Stimulated activated naive CD4-positive, alpha-beta T cell treated with Interleukin-2 at 50 U/mL for 16 hours (primary cell): ENCODE measurements around the gene ZMYND8.
"Not testable (repeated sequence)": the region's sequence is repeated elsewhere in the genome, so short reads cannot be mapped to it uniquely, and the experiment has no call there.

Experiments
- DNase-seq: peaks from one replicate; lab custom pipeline; 2025; lab: John Stamatoyannopoulos, UW

ZMYND8 gene

GRCh38 chr20:47224300-47224791 lies 132.2 kb downstream of the ZMYND8 start:
- no peak for DNase-seq

GRCh38 chr20:47223896-47224295 lies 132.6 kb downstream of the ZMYND8 start:
- DNase-seq: no peak

GRCh38 chr20:47222468-47223119 lies 133.9 kb downstream of the ZMYND8 start:
- no peak for DNase-seq

- DNase-seq: no peak
These were observed 135.4 kb downstream of the ZMYND8 start for GRCh38 chr20:47221036-47221625.

GRCh38 chr20:47220161-47220582 lies 136.3 kb downstream of the ZMYND8 start:
- peak; percentile 28 for DNase-seq

- no peak for DNase-seq
These were observed 138.7 kb downstream of the ZMYND8 start for GRCh38 chr20:47217482-47218446.

DNA sequence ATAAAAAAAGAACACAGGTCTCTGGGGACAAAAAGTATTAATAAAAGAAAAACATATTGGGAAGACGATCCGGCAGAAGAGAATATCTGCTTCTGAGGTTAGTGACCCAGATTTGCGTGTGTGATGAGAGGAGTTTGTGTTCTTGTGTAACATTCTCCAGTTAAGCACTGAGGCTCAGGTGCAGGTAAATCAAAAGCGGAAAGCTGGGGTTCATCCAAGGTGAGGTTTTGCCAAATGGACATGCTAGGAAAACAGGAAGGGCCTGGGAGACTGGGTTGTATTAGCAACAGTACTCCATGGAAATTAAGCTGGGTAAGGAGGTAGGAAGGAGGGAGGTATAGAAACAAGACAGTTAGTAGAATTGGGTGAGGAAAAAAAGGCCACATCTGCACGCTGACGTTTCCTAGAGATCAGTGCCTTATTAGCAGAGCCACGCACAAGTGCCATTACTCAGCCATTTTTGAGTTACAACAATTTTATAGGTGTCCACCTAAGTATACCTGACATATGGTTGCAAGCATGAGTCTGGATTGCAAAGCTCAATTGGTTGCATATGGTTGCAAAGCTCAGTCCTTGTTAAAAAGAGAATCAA lies 139.6 kb downstream of the ZMYND8 start:
- no peak for DNase-seq

DNA sequence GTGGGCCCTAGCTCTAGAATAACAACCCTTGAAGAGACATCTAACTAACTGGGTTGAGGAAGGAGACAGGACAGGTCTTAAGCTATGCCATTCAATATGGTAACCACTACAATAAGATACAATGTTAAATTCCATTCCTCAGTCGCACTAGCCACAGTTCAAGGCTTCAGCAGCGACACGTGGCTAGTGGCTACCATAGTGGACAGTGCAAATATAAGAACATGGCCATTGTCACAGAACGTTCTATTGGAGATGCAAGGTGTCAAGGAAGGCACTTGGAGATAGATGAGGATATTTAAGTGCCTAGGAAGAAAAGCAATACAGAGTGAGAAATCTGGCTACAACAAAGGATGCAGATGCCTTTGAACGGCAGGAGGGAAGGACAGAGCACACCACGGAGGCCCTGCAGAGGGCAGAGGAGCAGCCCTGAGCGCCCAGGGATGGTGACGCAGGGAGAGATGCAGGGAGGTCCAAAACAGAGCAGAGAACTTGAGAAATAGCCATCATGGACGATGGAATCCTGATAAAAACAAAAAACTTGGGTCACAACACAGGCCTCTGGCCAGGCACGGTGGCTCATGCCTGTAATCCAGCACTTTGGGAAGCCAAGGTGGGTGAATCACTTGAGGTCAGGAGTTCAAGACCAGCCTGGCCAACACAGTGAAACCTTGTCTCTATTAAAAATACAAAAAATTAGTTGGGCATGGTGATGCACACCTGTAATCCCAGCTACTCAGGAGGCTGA lies 140.7 kb downstream of the ZMYND8 start:
- no peak for DNase-seq

DNA sequence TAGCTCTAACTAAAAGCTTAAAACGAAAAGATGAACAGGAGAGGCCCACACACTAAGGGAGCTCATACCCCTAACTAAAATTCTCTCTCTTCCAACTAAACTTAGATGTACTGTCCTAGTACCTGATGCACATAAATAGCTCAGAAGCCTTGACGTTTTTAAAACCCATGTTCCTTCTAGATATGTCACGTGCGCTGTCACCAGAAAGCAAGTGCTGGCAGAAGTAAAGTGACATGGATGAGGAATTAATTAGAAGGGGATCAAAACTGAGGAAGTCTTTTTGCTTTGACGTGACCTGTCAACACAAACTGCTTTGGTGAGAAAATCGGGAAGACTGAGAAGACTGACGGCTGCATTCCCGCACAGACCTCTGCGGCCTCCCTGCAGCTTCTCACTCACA lies 142.5 kb downstream of the ZMYND8 start:
- no peak for DNase-seq

- DNase-seq: no peak
These were observed 143.8 kb downstream of the ZMYND8 start for GRCh38 chr20:47212606-47213207.

DNA sequence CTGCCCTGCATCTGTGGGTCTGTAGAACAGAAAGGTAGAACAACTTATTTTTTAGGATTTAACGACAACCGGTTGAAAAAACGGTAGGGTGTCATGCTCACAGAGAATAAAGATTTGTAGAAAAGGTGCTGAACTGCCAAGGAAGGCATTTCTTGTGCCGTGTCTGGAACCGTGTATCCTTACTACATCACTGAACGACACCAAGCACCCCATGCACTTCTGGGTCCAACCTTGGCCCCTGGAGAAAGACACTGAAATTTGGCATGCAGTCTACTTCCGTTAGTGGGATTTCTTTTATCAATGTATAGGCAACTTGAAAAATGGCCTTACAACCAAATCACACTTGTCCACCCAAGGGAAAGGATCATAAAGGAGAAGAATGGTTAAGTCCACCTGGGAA lies 145.5 kb downstream of the ZMYND8 start:
- DNase-seq: no peak

DNA sequence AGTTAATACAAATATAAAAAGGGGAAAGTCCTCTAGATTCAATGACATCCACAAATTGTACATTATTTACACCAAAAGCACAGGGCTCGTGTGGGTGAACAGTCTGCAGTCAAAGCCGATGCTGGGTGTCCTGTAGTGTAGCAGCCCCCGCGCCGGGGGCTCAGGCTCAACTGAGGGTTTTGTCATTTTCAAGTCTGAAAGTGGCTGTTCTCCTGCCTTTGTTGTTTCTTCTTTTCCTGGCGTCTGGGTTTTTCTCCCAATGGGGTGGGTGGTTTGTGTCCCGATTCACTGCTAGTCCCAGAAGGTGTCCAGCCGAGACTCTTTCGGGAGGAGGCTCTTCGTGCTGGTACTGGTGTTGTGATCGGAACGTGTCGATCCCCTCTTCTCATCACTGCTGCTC lies 146.0 kb downstream of the ZMYND8 start:
- no peak for DNase-seq

- no peak for DNase-seq
These were observed 146.5 kb downstream of the ZMYND8 start for GRCh38 chr20:47209982-47210381.

- no peak for DNase-seq
These were observed 147.8 kb downstream of the ZMYND8 start for GRCh38 chr20:47208534-47209174.

DNA sequence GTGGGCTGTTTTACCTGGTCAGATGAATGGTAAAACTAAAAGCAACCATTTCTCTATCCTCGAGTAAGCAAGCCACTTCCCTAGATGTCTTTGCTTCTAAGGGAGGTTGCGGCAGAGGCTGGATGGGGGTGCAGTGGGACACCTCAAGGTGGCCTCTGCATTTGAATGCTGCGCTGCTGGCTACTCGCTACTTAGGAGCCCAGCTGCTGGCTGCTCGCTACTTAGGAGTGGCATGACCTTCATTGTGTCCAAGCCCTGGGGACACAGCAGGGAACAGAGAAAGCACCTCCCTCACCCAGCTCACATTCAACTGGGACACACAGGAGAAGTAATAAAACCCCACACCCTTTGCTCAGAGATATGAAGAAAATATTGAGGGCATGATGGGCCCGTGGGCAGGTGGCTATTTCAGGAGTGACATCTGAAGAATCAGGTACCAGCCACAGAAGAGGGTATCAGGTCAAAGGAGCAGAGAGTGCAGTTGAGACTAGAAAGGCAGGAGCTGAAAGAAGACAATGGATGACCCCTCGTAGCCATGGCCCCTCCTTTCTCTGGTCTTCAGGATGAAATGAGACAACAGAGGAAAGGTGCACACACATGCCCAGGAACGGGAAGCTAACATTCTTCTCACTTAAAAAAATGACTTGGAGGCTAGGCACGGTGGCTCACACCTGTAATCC lies 149.4 kb downstream of the ZMYND8 start:
- DNase-seq: no peak

GRCh38 chr20:47206552-47206951 lies 149.9 kb downstream of the ZMYND8 start:
- DNase-seq: not testable (repeated sequence)

GRCh38 chr20:47205577-47206123 lies 150.8 kb downstream of the ZMYND8 start:
- DNase-seq: no peak

- DNase-seq: not testable (repeated sequence)
These were observed 151.7 kb downstream of the ZMYND8 start for GRCh38 chr20:47204850-47205122.

GRCh38 chr20:47204008-47204849 lies 152.3 kb downstream of the ZMYND8 start:
- DNase-seq: no peak
